Superior temporal gyrus (tissue), 1 donor: ENCODE data around the gene FOXR2.

Experiments
- DNase-seq: peaks from one replicate; pipeline ENCODE4 v3.0.0-alpha.2; 2016; ENCODE audit errors: extremely low spot score

Gene FOXR2

GRCh38 chrX:55623100-55623499 is at the start of gene FOXR2:
TSS of gene FOXR2 (plus strand) at chrX:55623400. CDS start at chrX:55623712, 312 bp downstream.
- DNase-seq: no peak

GRCh38 chrX:55579115-55579514 is 44.1 kb upstream of the FOXR2 start:
- DNase-seq: no peak

DNA sequence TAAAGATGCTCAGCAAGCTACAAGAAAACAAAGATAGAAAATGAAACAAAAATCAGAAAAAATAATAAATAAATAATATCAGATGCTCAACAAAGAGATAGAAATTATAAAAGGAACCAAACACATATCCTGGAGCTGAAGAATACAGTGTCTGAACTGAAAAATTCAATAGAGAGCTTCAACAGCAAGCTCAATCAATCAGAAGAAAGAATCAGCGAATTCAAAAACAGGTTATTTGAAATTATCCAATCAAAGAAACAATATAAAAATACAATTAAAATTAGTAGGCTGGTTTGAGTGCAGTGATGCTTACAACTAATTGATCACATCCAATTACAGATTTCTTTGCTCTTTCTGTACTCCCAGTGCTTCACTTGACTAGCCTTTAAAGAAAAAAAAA is 40.8 kb upstream of the FOXR2 start:
- DNase-seq: no peak

DNA sequence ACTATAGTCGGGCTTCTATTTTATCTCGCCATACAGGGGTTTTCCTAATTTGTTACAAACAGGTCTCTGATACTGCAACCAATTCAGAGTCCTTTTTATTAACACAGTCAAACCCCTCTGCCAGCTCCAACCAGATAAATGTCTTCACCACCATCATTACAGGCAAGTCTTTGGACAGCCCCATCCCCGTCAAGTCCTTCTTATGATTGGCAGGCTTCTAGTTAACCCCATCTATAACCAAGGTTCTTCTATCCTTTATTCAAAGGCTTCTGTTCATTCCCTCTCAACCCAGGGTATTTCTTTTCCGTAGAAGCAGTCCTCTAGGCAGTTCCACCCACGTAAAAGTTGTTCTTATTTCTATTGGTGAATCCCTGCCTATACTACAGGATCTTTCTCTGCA is 29.9 kb upstream of the FOXR2 start:
- no peak for DNase-seq

DNA sequence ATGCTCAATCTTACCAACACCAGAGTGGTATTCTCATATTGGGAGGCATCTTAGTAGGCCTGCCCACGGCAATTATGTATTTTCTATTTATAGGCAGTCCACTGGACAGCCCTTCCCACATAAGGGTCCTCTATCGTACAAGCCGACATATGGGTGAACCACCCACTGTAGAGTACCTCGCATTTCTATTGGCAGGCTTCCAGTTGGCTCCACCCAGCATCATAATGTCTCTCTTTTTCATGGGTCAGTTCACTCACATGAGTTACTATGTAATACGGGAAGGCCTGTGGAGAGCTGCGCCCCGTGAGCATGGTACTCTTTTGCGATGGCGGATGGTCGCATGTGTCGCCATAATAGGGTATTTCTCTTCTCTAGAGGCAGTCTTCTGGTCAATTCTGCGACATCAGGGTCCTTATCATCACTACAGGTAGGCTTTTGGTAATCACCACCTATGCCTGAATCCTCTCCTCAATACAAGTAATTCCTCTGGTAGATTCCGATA is 29.4 kb upstream of the FOXR2 start:
- no peak for DNase-seq

GRCh38 chrX:55598333-55598732 is 24.9 kb upstream of the FOXR2 start:
- no peak for DNase-seq

DNA sequence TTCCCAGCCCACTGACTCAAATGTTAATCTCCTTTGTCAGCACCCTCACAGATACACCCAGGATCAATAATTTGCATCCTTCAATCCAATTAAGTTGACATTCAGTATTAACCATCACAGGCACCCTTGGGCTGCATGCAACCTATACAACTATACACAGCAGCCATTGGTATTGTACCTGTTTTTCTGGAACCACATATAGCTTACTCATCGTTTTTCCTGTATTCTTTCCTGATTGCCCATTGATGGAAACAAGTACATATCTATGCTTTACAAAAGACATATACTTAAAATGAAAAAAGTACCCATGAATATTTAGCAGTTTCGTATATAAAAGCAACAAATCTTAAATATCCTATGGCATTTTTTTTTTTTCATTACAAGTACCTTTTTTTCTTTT is 3.7 kb upstream of the FOXR2 start:
- no peak for DNase-seq

DNA sequence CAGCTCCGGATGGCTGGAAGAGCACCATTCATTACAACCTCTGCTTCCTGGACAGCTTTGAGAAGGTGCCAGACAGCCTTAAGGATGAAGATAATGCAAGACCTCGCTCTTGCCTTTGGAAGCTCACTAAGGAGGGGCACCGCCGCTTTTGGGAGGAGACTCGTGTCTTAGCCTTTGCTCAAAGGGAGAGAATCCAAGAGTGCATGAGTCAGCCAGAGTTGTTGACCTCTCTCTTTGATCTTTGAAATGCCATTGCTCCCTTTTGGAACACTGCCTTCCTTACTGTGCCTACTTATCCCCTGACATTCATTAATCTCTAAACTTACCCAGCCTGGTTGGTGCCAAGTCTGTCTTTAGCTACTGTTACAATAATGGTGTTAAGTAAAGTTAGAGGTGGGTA is 1.2 kb downstream of the FOXR2 start:
- no peak for DNase-seq

GRCh38 chrX:55636109-55636508 is 12.9 kb downstream of the FOXR2 start:
- no peak for DNase-seq

GRCh38 chrX:55638933-55639332 is 15.7 kb downstream of the FOXR2 start:
- DNase-seq: no peak

DNA sequence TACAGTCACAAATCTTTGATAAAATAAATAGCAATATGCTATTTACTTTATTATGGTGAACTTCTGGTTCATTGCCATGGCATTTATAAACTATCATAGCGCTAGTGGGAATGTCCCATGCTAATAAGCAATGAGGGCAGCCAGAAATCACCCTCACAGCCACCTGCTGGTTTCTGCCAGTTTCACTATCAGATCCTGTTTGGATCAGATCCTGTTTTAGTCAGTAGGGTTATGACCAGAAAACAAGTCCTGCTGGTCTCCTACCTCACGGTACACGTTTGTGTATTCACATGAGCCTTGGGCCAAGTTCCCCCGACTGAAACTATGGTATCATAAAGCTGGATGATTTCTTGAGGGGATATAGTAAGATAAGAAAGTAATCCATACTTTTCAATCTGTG is 17.7 kb downstream of the FOXR2 start:
- DNase-seq: no peak

DNA sequence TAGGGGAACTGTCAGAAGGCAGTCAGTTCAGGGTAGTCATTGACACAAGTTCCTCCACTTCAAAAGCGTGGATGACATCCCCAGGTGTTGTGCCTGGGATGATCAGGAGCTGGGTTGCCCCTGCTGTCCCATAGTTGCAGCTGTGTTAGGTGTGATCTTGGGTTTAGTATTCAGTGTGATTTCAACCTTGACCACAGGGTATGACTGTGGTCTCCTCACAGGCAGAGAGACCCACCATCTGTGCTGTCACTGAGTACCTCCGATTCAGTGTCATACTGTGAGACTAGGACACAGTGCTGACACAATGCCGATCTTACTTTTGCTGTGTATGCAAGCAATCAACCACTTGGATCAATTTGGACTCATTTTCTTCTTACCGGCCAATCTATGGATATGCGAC is 25.2 kb downstream of the FOXR2 start:
- DNase-seq: no peak

DNA sequence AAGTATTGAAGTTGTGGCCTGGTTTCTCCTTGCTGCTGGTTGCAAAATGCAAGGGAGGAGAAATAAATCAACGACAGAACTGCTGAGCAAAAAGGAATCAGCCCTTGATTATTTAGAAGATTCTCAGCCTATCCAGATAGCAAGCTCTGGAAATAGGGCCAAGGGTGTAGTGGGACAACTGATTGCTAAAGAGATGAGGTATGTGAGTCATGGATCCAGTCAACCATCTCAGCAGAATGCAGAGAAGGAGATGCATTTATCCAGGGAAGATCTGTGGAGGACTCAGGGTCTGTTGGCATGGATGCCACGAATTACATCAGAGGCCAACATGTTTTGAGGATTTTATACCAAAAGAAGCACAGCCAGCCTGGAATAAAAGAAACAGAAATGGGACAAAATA is 36.7 kb downstream of the FOXR2 start:
- DNase-seq: no peak

DNA sequence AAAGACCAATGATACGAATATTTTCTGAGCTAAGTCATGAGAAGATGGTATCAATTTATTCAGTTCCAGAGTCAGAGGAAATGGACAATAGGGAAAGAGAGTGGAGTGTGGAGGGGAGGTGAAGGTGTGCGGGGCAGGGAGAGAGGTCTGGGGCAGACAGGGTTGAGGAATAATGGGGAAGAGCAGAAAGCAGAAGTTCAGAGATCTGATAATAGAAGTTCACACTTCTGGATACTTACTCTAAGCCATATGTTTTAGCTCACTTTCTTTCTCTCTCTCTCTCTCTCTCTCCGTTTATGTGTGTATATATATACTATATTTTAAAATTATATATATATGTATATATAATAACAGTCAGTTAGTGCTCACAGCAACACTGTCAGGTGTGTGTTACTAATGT is 40.4 kb downstream of the FOXR2 start:
- DNase-seq: no peak

DNA sequence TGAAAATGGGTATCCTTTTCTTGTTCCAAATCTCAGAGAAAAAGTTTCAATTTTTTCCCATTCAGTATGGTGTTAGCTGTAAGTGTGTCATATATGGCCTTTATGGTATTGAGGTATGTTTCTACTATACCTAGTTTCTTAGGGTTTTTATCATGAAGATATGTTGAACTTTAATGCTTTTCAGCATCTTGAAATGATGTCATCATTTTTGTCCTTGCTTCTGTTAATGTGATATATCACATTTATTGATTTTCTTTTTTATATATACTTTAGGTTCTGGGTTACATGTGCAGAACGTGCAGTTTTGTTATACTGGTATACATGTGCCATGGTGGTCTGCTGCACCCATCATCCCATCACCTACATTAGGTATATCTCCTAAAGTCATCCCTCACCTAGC is 44.9 kb downstream of the FOXR2 start:
- DNase-seq: no peak
